K562 (cell line): ENCODE data around the gene GFOD1.

Experiments
- ATF3 ChIP-seq, 2 experiments: fragments of 450-650 bp in 1 of 2; sonication (generic) in 1 of 2; formaldehyde crosslinking in 1 of 2; IDR thresholded peaks in 1 of 2; conservative IDR thresholded peaks in 1 of 2; 2 replicates each; pipeline versions ENCODE4 v1.6.1 to v1.8.1; 2016 to 2023; ENCODE audit warnings: mild to moderate bottlenecking in 2 of 2, moderate library complexity in 2 of 2, inconsistent platforms in 1 of 2, missing genetic modification reagents in 1 of 2
- MTA3 ChIP-seq: fragments of 450-650 bp; formaldehyde crosslinking; IDR thresholded peaks from 2 replicates; pipeline ENCODE4 v1.6.1; 2017; ENCODE audit warnings: mild to moderate bottlenecking, borderline replicate concordance
- THAP12 ChIP-seq: fragments of 250-450 bp; sonication (Bioruptor Pico); IDR thresholded peaks from 2 replicates; pipeline ENCODE4 v1.9.0; 2021; ENCODE audit warnings: mild to moderate bottlenecking, inconsistent platforms

GRCh38 chr6:13332349-13332706 lies 155.1 kb downstream of the GFOD1 start:
- no peak for TF ChIP-seq THAP12 (CRISPR knock-in tag)
- TF ChIP-seq ATF3 (IDR thresholded peaks at IDR 0.05) = no peak
- TF ChIP-seq ATF3 (CRISPR knock-in tag; conservative IDR thresholded peaks at IDR 0.05) = no peak
- no peak for TF ChIP-seq MTA3
